ENCODE measurements around the gene E4F1. TPM values are rescaled to one million over a fixed set of nuclear protein-coding genes. Genes with fewer than 3 reads are reported as not detected.

Gene E4F1
- total RNA-seq, 1 experiment from 2014 or later, result 49.0 TPM

DNA sequence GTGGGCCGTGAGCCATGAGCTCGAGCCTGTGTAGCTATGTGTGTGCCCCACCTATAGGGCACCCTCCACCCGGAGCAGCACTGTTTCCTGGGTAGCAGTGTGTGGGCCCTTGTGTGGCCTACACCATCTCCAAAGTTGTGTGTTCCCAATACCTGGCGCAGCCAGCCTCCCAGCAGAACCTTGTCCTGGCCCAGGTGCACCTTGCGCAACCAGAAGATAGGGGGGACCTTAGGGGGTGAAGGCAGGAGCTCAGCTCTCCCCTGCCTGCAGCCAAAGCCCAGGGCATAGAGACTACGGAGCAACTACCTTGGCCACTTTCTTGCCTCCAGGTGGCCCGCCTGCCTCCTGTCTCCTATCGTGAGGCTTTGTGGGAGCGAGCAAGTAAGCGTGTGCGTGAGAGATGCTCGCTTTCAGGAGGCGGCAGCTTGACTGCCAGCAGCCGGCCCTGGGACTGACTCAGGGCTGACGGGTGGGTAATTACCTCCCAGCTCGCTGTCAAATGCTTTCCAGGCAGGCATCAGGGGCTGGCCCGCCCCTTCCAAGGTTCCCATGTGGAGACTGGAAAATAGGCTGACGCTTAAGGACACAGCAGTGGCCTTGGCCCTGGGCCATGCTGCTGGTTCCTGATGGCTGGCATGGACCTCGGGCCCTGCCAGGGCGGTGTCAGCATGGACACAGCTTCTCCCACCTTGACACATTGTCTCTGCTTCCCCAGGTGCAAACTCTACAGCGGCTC is 48.8 kb upstream of the E4F1 start:
- intact Hi-C loops (cut with micrococcal nuclease), result no loop called here
- no peak overlapping the region for H3K4me3 ChIP-seq (ENCODE audit: low read length)
- H3K27me3 ChIP-seq (ENCODE audit: low read length), result no peaks in the 10 kb centered on the region
- no peaks in the 10 kb centered on the region for H3F3A ChIP-seq (ENCODE audit: low read length, unreplicated experiment)
- H3K4me2 ChIP-seq (ENCODE audit: low read length), result no peak overlapping the region
- no peaks in the 10 kb centered on the region for H3K4me1 ChIP-seq (ENCODE audit: insufficient read depth, low read length)
- H4K20me1 ChIP-seq (ENCODE audit: low read length), result no peaks in the 10 kb centered on the region
- H3K9ac ChIP-seq (ENCODE audit: low read length), result no peak overlapping the region
- H3K36me3 ChIP-seq (ENCODE audit: low read depth, low read length), result no peaks in the 10 kb centered on the region
- TF ChIP-seq, protein P1, sequence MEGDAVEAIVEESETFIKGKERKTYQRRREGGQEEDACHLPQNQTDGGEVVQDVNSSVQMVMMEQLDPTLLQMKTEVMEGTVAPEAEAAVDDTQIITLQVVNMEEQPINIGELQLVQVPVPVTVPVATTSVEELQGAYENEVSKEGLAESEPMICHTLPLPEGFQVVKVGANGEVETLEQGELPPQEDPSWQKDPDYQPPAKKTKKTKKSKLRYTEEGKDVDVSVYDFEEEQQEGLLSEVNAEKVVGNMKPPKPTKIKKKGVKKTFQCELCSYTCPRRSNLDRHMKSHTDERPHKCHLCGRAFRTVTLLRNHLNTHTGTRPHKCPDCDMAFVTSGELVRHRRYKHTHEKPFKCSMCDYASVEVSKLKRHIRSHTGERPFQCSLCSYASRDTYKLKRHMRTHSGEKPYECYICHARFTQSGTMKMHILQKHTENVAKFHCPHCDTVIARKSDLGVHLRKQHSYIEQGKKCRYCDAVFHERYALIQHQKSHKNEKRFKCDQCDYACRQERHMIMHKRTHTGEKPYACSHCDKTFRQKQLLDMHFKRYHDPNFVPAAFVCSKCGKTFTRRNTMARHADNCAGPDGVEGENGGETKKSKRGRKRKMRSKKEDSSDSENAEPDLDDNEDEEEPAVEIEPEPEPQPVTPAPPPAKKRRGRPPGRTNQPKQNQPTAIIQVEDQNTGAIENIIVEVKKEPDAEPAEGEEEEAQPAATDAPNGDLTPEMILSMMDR (conservative IDR thresholded peaks at IDR 0.05; ENCODE audit: low read depth, low read length), result no peak
- TF ChIP-seq EZH2 (IDR thresholded peaks at IDR 0.05; ENCODE audit: low read length, unreplicated experiment) (no peak), EZH2phosphoT487 (IDR thresholded peaks at IDR 0.05; ENCODE audit: borderline replicate concordance, low read length) (no peak)
- no peaks in the 10 kb centered on the region for H3K9me2 ChIP-seq (replicated peaks; ENCODE audit: low read length)
- H3K27ac ChIP-seq (ENCODE audit: low read length), result no peak overlapping the region
- ChIA-PET CTCF (no interaction called here), POLR2A (ENCODE audit: unreplicated experiment) (no interaction called here)
- DNase-seq, result no peak
- H3K9me3 ChIP-seq (ENCODE audit: low read length), result no peaks in the 10 kb centered on the region
- no peak overlapping the region for H2AFZ ChIP-seq (ENCODE audit: low read length)
- no peak for ATAC-seq
- H3K79me2 ChIP-seq (ENCODE audit: low read length), result no peaks in the 10 kb centered on the region
- no TSS peak for BruUV-seq (replicated peaks)

DNA sequence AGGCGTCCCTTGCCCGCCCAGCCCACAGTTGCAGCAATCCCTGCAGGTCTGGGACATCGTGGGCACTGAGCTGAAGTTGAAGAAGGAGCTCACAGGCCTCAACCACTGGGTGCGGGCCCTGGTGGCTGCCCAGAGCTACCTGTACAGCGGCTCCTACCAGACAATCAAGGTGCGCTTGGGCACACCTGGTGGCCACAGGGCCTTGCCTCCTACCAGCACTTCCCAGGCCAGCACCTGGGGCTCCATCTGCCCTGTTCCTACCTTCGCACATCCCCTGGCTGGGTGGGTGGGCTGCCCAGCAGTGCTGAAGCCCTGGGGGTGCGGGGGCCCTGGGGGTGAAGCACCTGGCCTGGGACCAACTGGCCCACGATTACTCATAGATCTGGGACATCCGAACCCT is 47.9 kb upstream of the E4F1 start:
- intact Hi-C loops (cut with micrococcal nuclease), result no loop called here
- Histone ChIP-seq H4K20me1 (ENCODE audit: low read length) (no peaks in the 10 kb centered on the region), H3K9me2 (replicated peaks; ENCODE audit: low read length) (no peaks in the 10 kb centered on the region), H3K4me2 (ENCODE audit: low read length) (no peak overlapping the region), H3K27ac (ENCODE audit: low read length) (no peak overlapping the region), H3K4me1 (ENCODE audit: insufficient read depth, low read length) (no peaks in the 10 kb centered on the region), H3K9me3 (ENCODE audit: low read length) (no peaks in the 10 kb centered on the region), H2AFZ (ENCODE audit: low read length) (no peak overlapping the region), H3K79me2 (ENCODE audit: low read length) (no peaks in the 10 kb centered on the region), H3K9ac (ENCODE audit: low read length) (no peak overlapping the region), H3K4me3 (ENCODE audit: low read length) (no peak overlapping the region), H3K36me3 (ENCODE audit: low read depth, low read length) (no peaks in the 10 kb centered on the region), H3F3A (ENCODE audit: low read length, unreplicated experiment) (no peaks in the 10 kb centered on the region), H3K27me3 (ENCODE audit: low read length) (no peaks in the 10 kb centered on the region)
- ATAC-seq (no peak), DNase-seq (no peak)
- CTCF ChIA-PET, result no interaction called here
- POLR2A ChIA-PET (ENCODE audit: unreplicated experiment), result no interaction called here
- no peak for TF ChIP-seq EZH2 (IDR thresholded peaks at IDR 0.05; ENCODE audit: low read length, unreplicated experiment)
- TF ChIP-seq, protein P1 (conservative IDR thresholded peaks at IDR 0.05; ENCODE audit: low read depth, low read length), result no peak
- no peak for TF ChIP-seq EZH2phosphoT487 (IDR thresholded peaks at IDR 0.05; ENCODE audit: borderline replicate concordance, low read length)
- BruUV-seq (replicated peaks), result no TSS peak

DNA sequence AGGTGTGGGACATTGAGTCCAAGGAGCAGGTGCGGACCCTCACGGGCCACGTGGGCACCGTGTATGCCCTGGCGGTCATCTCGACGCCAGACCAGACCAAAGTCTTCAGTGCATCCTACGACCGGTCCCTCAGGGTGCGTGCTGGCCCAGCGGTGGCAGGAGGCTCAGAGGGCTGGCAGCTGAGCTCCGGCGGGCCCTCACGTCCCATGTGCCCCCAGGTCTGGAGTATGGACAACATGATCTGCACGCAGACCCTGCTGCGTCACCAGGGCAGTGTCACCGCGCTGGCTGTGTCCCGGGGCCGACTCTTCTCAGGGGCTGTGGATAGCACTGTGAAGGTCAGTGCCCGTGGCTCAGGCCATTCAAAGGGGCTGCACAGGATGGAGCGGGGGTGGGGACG is 47.3 kb upstream of the E4F1 start:
- no TSS peak for BruUV-seq (replicated peaks)

More for the DNA sequence above, 47.3 kb upstream of the E4F1 start:
- Histone ChIP-seq H3K27ac (ENCODE audit: low read length) (no peak overlapping the region), H2AFZ (ENCODE audit: low read length) (no peak overlapping the region), H3K79me2 (ENCODE audit: low read length) (no peaks in the 10 kb centered on the region), H3K27me3 (ENCODE audit: low read length) (no peaks in the 10 kb centered on the region), H3K9me3 (ENCODE audit: low read length) (no peaks in the 10 kb centered on the region), H3K9me2 (replicated peaks; ENCODE audit: low read length) (no peaks in the 10 kb centered on the region), H3K4me3 (ENCODE audit: low read length) (no peak overlapping the region), H3K4me2 (ENCODE audit: low read length) (no peak overlapping the region), H4K20me1 (ENCODE audit: low read length) (no peaks in the 10 kb centered on the region), H3K4me1 (ENCODE audit: insufficient read depth, low read length) (no peaks in the 10 kb centered on the region), H3K36me3 (ENCODE audit: low read depth, low read length) (no peaks in the 10 kb centered on the region), H3K9ac (ENCODE audit: low read length) (no peak overlapping the region), H3F3A (ENCODE audit: low read length, unreplicated experiment) (no peaks in the 10 kb centered on the region)
- POLR2A ChIA-PET (ENCODE audit: unreplicated experiment), result no interaction called here
- CTCF ChIA-PET, result no interaction called here
- intact Hi-C loops (cut with micrococcal nuclease), result no loop called here
- ATAC-seq (no peak), DNase-seq (no peak)
- TF ChIP-seq, protein P1 (conservative IDR thresholded peaks at IDR 0.05; ENCODE audit: low read depth, low read length), result no peak
- no peak for TF ChIP-seq EZH2 (IDR thresholded peaks at IDR 0.05; ENCODE audit: low read length, unreplicated experiment)
- no peak for TF ChIP-seq EZH2phosphoT487 (IDR thresholded peaks at IDR 0.05; ENCODE audit: borderline replicate concordance, low read length)
